Testis (tissue), 2 donors: ENCODE measurements around the gene ZNF300.

Experiments used
- CTCF ChIP-seq, 3 experiments: fragments of 450-650 bp in 2 of 3; fragments of 200-600 bp in 1 of 3; sonication (generic) in 1 of 3; IDR thresholded peaks; one replicate each; pipeline ENCODE4 v1.5.1; 2016 to 2019; ENCODE audit warnings: antibody characterized with exemption in 3 of 3, mild to moderate bottlenecking in 2 of 3, moderate library complexity in 1 of 3
- POLR2A ChIP-seq: fragments of 450-650 bp; IDR thresholded peaks from one replicate; pipeline ENCODE4 v1.6.1; 2017; ENCODE audit warnings: antibody characterized with exemption, mild to moderate bottlenecking, moderate library complexity

GRCh38 chr5:150918613-150919012 lies 13.8 kb upstream of the ZNF300 start:
- TF ChIP-seq CTCF (IDR thresholded peaks at IDR 0.05) = no peak
- no peak for TF ChIP-seq POLR2A
